GM12865 (cell line): ENCODE results near the gene ECEL1.

Experiments
- DNase-seq: peaks from one replicate; pipeline ENCODE4 v3.0.0; 2010; ENCODE audit warnings: low read depth
- H3K4me3 ChIP-seq: 2 replicates; pipeline ENCODE4 v1.5.1; 2011; ENCODE audit warnings: mild to moderate bottlenecking, low read depth, low read length, control low read depth
- CTCF ChIP-seq: IDR thresholded peaks from 2 replicates; pipeline ENCODE4 v1.5.1; 2011; ENCODE audit warnings: low read length, control low read depth, low read depth, inconsistent platforms; ENCODE audit not compliant: insufficient read depth; ENCODE audit errors: missing control alignments

Gene ECEL1

GRCh38 chr2:232525791-232526371, 38.2 kb upstream of the ECEL1 start, which contains the start of gene CHRND:
CHRND (plus strand) TSS chr2:232526160; CDS start chr2:232526216, 56 bp downstream.
- DNase-seq: no peak
- TF ChIP-seq CTCF: no peak
- H3K4me3 ChIP-seq: no peak within 1 kb of the TSS

- no peak for TF ChIP-seq CTCF
- H3K4me3 ChIP-seq: no peak overlapping the region
- no peak for DNase-seq
These were observed 37.6 kb upstream of the ECEL1 start for GRCh38 chr2:232525199-232525598.

- no peak for TF ChIP-seq CTCF
- DNase-seq: no peak
- no peak overlapping the region for H3K4me3 ChIP-seq
These were observed 37.1 kb upstream of the ECEL1 start for GRCh38 chr2:232524771-232525170.

- peak; percentile 18 for TF ChIP-seq CTCF
- peak; percentile 47 for DNase-seq
- H3K4me3 ChIP-seq: no peak overlapping the region
These were observed 36.3 kb upstream of the ECEL1 start for GRCh38 chr2:232523682-232524597.

GRCh38 chr2:232523402-232523681, 35.7 kb upstream of the ECEL1 start:
- H3K4me3 ChIP-seq: no peak overlapping the region
- TF ChIP-seq CTCF: no peak
- no peak for DNase-seq

- no peak for DNase-seq
- no peak overlapping the region for H3K4me3 ChIP-seq
- no peak for TF ChIP-seq CTCF
These were observed 35.2 kb upstream of the ECEL1 start for GRCh38 chr2:232522623-232523401.
